NCI-H1105 treated with DMSO at 0.1 percent for 48 hours (cell line): ENCODE data around the gene SMAD3.
"Not testable (repeated sequence)": the region's sequence is repeated elsewhere in the genome, so short reads cannot be mapped to it uniquely, and the experiment has no call there.

Source experiments
- DNase-seq: peaks from one replicate; lab custom pipeline; 2025; lab: John Stamatoyannopoulos, UW

SMAD3 gene

GRCh38 chr15:67065531-67066005, at the start of gene SMAD3:
Gene SMAD3 (plus strand): TSS chr15:67065602. CDS start chr15:67066155, 553 bp downstream.
- DNase-seq = peak; percentile 55

- no peak for DNase-seq
These were observed 48.1 kb upstream of the SMAD3 start for GRCh38 chr15:67017311-67017710.

DNA sequence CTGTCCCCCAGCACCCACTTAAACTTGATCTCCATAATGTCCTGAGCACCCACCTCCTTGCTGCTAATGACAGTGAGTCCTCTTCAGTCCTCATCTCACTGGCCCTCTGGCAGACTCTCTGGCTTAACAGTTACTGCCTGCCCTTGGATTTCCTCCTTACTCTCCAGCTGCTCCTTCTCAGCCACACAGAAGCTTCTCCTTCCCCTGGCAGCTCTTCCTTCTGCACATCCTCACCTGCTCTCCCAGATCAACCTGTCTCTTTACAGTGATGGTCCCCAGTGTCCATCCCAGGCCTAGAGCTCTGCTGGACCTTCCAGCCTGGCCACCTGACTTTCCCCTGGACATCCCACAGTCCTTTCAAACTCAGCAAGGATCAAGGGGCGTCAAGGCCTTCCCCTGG, 47.4 kb upstream of the SMAD3 start:
- DNase-seq = no peak

DNA sequence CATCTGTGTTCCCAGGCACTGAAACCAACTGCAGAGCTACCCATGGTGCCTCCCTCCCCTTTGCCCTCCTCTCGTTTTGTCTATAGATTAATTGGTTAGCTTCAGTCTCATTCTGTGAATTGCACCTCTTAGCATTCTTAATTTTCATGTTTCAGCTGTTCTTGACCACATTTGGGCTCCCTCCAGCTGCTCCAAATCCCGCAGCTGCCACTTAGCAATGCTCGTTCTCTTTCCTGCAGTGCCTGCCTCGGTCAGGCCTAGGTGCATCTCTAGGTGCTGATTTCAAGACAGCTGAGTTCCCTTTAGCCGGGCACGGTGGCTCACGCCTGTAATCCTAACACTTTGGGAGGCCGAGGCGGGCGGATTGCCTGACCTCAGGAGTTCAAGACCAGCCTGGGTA, 47.0 kb upstream of the SMAD3 start:
- DNase-seq = peak; percentile 12

DNA sequence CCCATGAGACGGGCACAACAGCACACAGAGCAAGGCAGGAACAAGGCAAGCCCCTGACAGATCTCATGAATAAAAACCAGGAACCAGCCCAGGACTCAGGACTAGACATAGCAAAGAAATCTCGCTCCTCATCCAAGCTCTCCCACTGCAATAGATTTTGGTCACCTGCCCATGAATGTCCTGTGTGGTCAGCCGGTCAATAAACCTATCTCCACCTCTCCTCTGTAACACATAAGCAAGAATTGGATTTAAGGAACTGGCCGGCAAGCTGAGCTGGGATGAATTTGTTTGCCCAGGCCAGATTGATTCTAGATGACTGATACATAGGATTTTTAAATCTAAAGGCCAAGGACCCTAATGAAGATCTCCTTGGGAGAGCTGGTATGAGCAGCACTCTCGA, 46.3 kb upstream of the SMAD3 start:
- DNase-seq = no peak

- no peak for DNase-seq
These were observed 45.4 kb upstream of the SMAD3 start for GRCh38 chr15:67019884-67020520.

GRCh38 chr15:67020668-67021067, 44.7 kb upstream of the SMAD3 start:
- not testable (repeated sequence) for DNase-seq

DNA sequence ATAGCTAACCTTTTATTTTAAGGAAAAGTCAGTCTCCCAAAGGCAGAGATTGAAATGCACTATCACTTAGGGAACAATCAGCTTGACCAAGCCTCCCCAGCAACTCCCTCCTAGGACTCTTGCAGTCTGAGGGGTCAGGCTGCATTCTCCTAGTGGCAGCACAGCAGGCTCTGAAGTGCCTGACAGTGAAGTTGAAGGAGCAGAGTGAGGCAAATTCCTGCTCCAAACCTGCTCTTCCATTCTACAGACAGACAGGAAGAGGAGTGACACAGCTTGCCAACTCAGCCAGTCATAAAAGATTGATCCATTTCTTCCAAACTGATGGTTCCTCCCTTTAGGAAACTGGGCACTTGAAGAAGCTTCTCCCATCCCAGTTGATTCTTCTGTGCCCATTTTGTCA, 43.9 kb upstream of the SMAD3 start:
- DNase-seq = no peak

- DNase-seq = no peak
These were observed 42.8 kb upstream of the SMAD3 start for GRCh38 chr15:67022587-67023105.

DNA sequence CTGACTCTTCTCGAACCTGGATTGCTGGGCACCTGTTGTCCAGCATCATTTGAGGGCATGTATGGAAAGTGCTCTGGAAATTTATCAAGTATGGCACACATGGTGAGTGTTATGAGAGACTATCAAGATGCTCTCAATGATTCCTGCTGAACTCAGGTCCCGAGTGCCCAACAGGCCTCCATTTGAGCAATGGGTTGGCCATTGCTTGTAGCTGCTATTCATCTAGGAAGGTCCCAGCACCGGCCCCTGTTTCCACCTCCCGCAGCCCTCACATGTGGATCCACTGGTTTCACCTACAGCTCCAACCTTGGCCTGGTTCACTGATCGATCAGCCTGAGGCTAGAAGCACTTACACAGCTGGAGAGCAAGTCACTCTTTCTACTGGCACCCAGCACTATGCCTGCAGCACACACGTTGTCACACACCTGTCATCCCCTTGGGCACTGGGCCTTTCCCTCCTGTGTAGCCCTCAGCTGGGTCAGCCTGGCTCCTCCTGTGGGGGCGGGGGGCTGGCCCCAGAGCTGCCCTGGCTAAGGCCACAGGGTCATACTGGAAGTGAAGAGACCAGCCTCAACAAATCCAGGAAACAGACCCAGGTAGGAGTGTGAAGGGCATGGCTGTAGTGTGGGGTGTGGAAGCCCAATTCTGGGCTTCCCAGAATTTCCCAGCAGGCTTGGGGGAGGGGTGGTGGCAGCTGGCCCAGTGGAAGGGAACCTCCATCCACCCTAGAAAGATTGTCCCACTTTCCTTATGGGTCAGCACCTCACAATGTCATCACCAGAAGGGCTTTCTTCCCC, 41.7 kb upstream of the SMAD3 start:
- DNase-seq = no peak

- DNase-seq = no peak
These were observed 40.9 kb upstream of the SMAD3 start for GRCh38 chr15:67024314-67024997.

GRCh38 chr15:67024998-67025368, 40.4 kb upstream of the SMAD3 start:
- DNase-seq = no peak

DNA sequence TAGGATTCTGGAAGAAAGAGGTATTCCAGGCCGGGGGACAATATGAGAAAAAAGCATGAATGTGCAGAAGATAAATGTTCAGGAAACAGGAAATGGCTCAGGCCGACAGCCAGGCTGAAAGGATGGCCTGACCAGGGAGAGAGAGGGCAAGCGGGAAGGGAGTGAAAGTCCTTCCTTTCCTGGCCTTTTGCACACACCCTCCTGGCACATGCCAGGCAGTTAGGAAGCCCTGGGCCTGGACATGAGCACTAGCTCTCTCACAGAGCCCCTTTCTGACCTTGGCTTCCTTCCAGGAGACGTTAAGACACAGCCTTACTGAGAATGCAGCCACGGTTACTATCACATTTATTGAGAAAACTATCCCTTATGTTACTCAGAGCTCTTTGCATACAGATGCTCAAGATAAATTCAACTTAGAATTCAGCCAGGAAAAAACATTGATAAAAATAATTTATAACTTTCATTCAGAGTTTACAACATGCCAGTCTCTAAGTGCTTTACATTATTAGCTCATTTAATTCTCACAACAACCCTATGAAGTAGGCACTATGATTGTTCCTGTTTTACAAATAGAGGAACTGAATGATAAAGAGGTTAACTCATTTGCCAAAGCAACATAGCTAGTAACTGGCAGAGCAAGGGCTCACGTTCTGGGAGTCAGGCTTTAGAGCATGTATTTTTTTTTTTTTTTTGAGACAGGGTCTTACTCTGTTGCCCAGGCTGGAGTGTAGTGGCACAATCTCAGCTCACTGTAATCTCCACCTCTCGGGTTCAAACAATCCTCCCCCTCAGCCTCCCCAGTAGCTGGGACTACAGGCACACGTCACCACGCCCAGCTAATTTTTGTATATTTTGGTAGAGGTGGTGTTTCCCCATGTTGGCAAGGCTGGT, 39.4 kb upstream of the SMAD3 start:
- peak; percentile 24 for DNase-seq

DNA sequence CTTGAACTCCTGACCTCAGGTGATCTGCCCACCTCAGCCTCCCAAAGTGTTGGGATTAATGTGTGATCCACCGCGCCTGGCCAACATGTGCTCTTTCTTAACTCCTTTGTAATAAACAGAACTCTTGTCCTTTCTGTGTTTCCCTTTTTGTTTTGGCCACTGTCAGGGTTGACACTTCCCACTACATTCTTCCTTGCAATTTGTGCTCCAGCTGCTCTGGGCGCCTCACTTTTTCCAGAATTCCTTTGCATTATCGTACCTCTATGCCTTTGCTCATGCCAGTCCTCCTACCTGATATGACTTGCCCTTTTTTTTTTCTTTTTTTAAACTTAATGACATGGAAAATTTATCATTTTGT, 38.8 kb upstream of the SMAD3 start:
- no peak for DNase-seq

- not testable (repeated sequence) for DNase-seq
These were observed 37.0 kb upstream of the SMAD3 start for GRCh38 chr15:67028440-67028839.

GRCh38 chr15:67030036-67030762, 35.2 kb upstream of the SMAD3 start:
- peak; percentile 71 for DNase-seq

- DNase-seq = no peak
These were observed 34.1 kb upstream of the SMAD3 start for GRCh38 chr15:67031331-67031730.

GRCh38 chr15:67032608-67033007, 32.8 kb upstream of the SMAD3 start:
- DNase-seq = no peak

DNA sequence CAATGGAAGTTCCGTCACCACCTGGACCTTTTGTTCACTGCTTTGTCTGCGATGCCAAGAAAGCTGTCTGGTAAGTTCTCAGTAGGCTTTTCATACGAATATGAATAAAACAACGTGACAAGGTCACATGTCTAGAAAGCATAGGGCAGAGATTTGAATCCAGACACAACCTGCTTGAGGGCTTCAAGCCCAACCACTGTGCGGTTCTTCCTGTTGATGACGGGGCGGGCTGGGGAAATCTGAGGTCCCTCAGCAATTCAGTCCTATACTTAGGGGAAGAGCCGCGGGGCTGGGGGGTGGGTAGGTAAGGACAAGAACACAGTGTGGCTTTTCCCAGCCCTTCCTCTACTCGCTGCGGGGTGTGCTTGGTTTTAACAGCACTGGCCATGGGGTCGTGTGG, 32.4 kb upstream of the SMAD3 start:
- no peak for DNase-seq

DNA sequence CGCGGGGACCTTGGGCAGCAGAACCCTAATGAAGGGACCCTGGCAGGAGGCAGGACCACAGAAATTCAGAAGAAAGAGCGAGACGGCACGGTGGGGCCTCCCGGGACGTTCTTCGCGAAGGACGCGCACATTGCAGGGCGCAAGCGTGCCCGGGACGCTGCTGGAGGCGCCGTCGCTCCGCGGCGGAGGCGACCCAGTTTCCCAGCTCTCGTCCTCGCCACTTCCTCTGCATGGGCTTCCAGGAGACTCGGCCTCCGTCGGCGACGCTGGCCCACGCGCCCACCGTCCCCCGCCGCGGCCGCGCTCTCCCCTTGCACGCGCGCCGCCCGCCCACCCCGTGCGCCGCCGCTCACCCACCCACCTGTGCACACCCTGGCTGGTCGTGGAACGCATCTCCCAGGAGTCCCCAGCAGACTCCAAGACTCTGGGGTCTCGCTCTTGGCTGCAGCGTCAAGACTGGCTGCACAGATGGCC, 31.8 kb upstream of the SMAD3 start:
- DNase-seq = no peak

- no peak for DNase-seq
These were observed 29.5 kb upstream of the SMAD3 start for GRCh38 chr15:67035886-67036285.
